Neural progenitor cell (in vitro differentiated cells): Measurements from ENCODE around the gene LTBP2. TPM values are rescaled to one million over a fixed set of nuclear protein-coding genes. Genes with fewer than 3 reads are reported as not detected.

Source experiments
- DNase-seq: peaks from one replicate; pipeline ENCODE4 v3.0.0-alpha.2; 2016; ENCODE audit warnings: low spot score
- H2AFZ ChIP-seq: fragments of 200-600 bp; sonication (generic); replicated peaks from 2 replicates; pipeline ENCODE4 v1.6.1; 2016; ENCODE audit warnings: antibody characterized with exemption
- H3F3A ChIP-seq: fragments of 200-600 bp; sonication (generic); 2 replicates; pipeline ENCODE4 v1.6.1; 2016; ENCODE audit warnings: antibody characterized with exemption, low read depth
- H3K27ac ChIP-seq: fragments of 200-600 bp; sonication (generic); 2 replicates; pipeline ENCODE4 v1.5.1; 2016; ENCODE audit warnings: mild to moderate bottlenecking
- H3K27me3 ChIP-seq: fragments of 200-600 bp; sonication (generic); 2 replicates; pipeline ENCODE4 v1.6.1; 2016; ENCODE audit warnings: mild to moderate bottlenecking, moderate library complexity
- H3K36me3 ChIP-seq: fragments of 200-600 bp; sonication (generic); 2 replicates; pipeline ENCODE4 v1.5.1; 2016
- H3K4me1 ChIP-seq: fragments of 200-600 bp; sonication (generic); 2 replicates; pipeline ENCODE4 v1.6.1; 2016; ENCODE audit warnings: mixed run types
- H3K4me2 ChIP-seq: fragments of 200-600 bp; sonication (generic); 2 replicates; pipeline ENCODE4 v1.6.1; 2016
- H3K4me3 ChIP-seq: fragments of 200-600 bp; sonication (generic); 2 replicates; pipeline ENCODE4 v1.5.1; 2016
- H3K79me2 ChIP-seq: fragments of 200-600 bp; sonication (generic); 2 replicates; pipeline ENCODE4 v1.6.1; 2016; ENCODE audit warnings: low read depth
- H3K9ac ChIP-seq: fragments of 200-600 bp; sonication (generic); 2 replicates; pipeline ENCODE4 v1.6.1; 2016
- H3K9me3 ChIP-seq: fragments of 200-600 bp; sonication (generic); 2 replicates; pipeline ENCODE4 v1.5.1; 2016; ENCODE audit warnings: low read depth
- H4K20me1 ChIP-seq: fragments of 200-600 bp; sonication (generic); 2 replicates; pipeline ENCODE4 v1.6.1; 2016; ENCODE audit warnings: low read depth
- H3K27ac Mint-ChIP-seq: 3 replicates; pipeline ENCODE4 v1.8.0; 2021; ENCODE audit warnings: mixed read lengths
- H3K27me3 Mint-ChIP-seq: 2 replicates; pipeline ENCODE4 v1.8.0; 2022; ENCODE audit warnings: low read depth, mild to moderate bottlenecking, inconsistent platforms, moderate library complexity, mixed read lengths; ENCODE audit not compliant: insufficient read depth
- H3K36me3 Mint-ChIP-seq: 3 replicates; pipeline ENCODE4 v1.8.0; 2021; ENCODE audit warnings: mixed read lengths
- H3K4me1 Mint-ChIP-seq: 3 replicates; pipeline ENCODE4 v1.8.0; 2021; ENCODE audit warnings: mixed read lengths
- H3K4me3 Mint-ChIP-seq: 3 replicates; pipeline ENCODE4 v1.8.0; 2021; ENCODE audit warnings: mild to moderate bottlenecking, moderate library complexity, mixed read lengths
- H3K9me3 Mint-ChIP-seq: 3 replicates; pipeline ENCODE4 v1.8.0; 2020; ENCODE audit warnings: mixed read lengths
- EZH2 ChIP-seq: fragments of 200-600 bp; sonication (generic); IDR thresholded peaks from 2 replicates; pipeline ENCODE4 v1.6.1; 2017; ENCODE audit warnings: antibody characterized with exemption, mild to moderate bottlenecking, moderate library complexity
- EZH2phosphoT487 ChIP-seq: fragments of 200-600 bp; sonication (generic); IDR thresholded peaks from 2 replicates; pipeline ENCODE4 v1.6.1; 2017; ENCODE audit warnings: antibody characterized with exemption
- total RNA-seq: library from RNA; depleted of rRNA; stranded (reverse); fragments of >200 nt; gene quantifications from 2 replicates; pipeline ENCODE4 v1.2.3, GENCODE V29; 2015; ENCODE audit warnings: low replicate concordance
- TF ChIP-seq, protein P1 (sequence below): fragments of 200-600 bp; sonication (generic); IDR thresholded peaks from 2 replicates; pipeline ENCODE4 v1.5.1; 2017; ENCODE audit warnings: antibody characterized with exemption, mild to moderate bottlenecking

The LTBP2 gene
- total RNA-seq, 1 donor from 2014 or later = 0.43 TPM

DNA sequence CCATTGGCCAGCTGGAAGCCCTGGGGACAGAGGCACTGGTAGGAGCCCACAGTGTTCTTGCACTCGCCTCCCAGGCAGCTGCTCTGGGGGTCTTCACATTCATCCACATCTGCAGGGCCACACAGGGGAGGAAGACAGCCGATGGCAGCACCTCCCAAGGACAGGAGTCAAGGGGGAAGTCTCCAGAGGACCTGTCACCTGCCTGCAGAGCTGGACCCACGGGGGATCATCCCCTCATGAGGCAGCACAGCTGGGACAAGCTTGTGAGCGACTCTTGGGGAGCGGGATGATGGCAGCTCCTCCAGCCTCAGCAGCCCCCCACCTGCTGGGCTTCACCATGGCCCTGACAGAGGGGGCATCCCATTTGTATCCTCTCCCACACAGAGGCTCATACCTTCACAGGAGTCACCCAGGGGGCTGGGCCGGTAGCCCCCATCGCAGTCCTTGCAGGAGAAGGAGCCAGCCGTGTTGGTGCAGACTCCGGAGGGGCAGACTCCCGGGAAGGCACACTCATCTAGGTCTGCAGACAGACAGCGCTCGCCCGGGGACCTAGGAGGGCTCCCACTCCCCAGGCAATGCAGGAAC lies 103.1 kb downstream of the LTBP2 start:
- DNase-seq = no peak
- Histone ChIP-seq H3K79me2 (no peaks in the 10 kb centered on the region), H3K4me3 (no peak overlapping the region), H3K27ac (no peak overlapping the region), H3F3A (no peaks in the 10 kb centered on the region), H3K9ac (no peak overlapping the region), H3K36me3 (no peaks in the 10 kb centered on the region), H2AFZ (no peak overlapping the region), H3K4me2 (peak overlapping the region; percentile 45), H3K27me3 (no peaks in the 10 kb centered on the region), H3K4me1 (peaks cover 16% of the 10 kb centered on the region), H4K20me1 (no peaks in the 10 kb centered on the region), H3K9me3 (no peaks in the 10 kb centered on the region)
- Mint-ChIP-seq H3K27me3 (peaks cover 10% of the 10 kb centered on the region), H3K4me3 (no peak overlapping the region), H3K36me3 (no peaks in the 10 kb centered on the region), H3K9me3 (no peaks in the 10 kb centered on the region), H3K4me1 (peaks cover 42% of the 10 kb centered on the region), H3K27ac (no peak overlapping the region)
- TF ChIP-seq, protein P1, sequence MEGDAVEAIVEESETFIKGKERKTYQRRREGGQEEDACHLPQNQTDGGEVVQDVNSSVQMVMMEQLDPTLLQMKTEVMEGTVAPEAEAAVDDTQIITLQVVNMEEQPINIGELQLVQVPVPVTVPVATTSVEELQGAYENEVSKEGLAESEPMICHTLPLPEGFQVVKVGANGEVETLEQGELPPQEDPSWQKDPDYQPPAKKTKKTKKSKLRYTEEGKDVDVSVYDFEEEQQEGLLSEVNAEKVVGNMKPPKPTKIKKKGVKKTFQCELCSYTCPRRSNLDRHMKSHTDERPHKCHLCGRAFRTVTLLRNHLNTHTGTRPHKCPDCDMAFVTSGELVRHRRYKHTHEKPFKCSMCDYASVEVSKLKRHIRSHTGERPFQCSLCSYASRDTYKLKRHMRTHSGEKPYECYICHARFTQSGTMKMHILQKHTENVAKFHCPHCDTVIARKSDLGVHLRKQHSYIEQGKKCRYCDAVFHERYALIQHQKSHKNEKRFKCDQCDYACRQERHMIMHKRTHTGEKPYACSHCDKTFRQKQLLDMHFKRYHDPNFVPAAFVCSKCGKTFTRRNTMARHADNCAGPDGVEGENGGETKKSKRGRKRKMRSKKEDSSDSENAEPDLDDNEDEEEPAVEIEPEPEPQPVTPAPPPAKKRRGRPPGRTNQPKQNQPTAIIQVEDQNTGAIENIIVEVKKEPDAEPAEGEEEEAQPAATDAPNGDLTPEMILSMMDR = no peak
- TF ChIP-seq EZH2 (no peak), EZH2phosphoT487 (no peak)

DNA sequence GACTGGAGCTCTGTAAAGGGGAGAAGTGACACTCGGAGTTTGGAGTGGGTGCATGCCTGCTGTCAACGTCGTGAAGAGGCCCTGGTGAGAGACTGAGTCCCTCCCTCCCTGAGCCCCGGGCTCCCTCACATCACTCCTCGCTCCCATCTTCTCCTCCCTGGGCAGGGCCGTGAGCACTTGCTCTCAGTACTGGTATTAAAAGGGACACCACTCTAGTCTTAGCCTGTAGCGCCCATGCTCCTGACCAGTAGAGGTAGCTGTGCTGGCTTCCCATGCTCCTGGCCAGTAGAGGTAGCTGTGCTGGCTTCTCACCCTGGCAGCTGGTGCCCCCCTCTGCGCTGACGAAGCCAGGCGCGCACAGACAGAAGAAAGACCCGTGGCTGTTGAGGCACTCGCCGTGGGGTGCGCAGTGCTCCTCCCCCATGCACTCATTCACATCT lies 103.7 kb downstream of the LTBP2 start:
- H3K79me2 ChIP-seq = no peaks in the 10 kb centered on the region
- no peak overlapping the region for H3K27ac Mint-ChIP-seq
- no peak overlapping the region for H3K4me3 Mint-ChIP-seq
- H3F3A ChIP-seq = no peaks in the 10 kb centered on the region
- no peaks in the 10 kb centered on the region for H4K20me1 ChIP-seq
- peak; percentile 77 for DNase-seq
- H2AFZ ChIP-seq = no peak overlapping the region
- TF ChIP-seq EZH2phosphoT487 = no peak
- TF ChIP-seq, protein P1 = peak; percentile 69
- no peaks in the 10 kb centered on the region for H3K36me3 Mint-ChIP-seq
- no peaks in the 10 kb centered on the region for H3K9me3 Mint-ChIP-seq
- H3K4me2 ChIP-seq = peak overlapping the region; percentile 45
- H3K27me3 Mint-ChIP-seq = peaks cover 10% of the 10 kb centered on the region
- H3K4me3 ChIP-seq = no peak overlapping the region
- no peaks in the 10 kb centered on the region for H3K27me3 ChIP-seq
- no peaks in the 10 kb centered on the region for H3K36me3 ChIP-seq
- no peak overlapping the region for H3K27ac ChIP-seq
- H3K9me3 ChIP-seq = no peaks in the 10 kb centered on the region
- H3K4me1 ChIP-seq = peaks cover 16% of the 10 kb centered on the region
- no peak overlapping the region for H3K9ac ChIP-seq
- peaks cover 40% of the 10 kb centered on the region for H3K4me1 Mint-ChIP-seq

DNA sequence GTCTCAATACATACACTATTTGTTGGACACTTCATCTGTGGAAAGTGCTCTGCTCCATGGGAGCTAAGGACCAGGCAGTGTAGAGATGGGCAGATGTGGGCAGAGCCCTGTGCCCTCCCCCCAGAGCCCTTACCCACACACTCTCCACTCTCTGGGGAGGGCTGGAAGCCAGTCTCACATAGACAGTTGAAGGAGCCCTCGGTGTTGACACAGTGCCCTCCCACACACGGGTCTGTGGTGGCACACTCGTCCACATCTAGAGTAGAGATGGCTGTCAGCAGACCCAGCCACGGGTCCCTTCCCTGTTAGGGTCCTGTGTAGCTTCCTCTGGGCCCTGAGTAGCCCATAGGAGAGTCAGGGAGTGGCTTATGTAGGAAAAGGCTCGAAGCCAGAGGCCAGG lies 104.2 kb downstream of the LTBP2 start:
- H3K27ac Mint-ChIP-seq = peak overlapping the region; percentile 34
- no peaks in the 10 kb centered on the region for H3K79me2 ChIP-seq
- H3K4me3 Mint-ChIP-seq = no peak overlapping the region
- H3K27me3 ChIP-seq = no peaks in the 10 kb centered on the region
- no peaks in the 10 kb centered on the region for H3K36me3 ChIP-seq
- no peaks in the 10 kb centered on the region for H3K9me3 Mint-ChIP-seq
- no peaks in the 10 kb centered on the region for H4K20me1 ChIP-seq
- H3K4me3 ChIP-seq = no peak overlapping the region
- peaks cover 10% of the 10 kb centered on the region for H3K27me3 Mint-ChIP-seq
- H3K27ac ChIP-seq = no peak overlapping the region
- H3F3A ChIP-seq = no peaks in the 10 kb centered on the region
- TF ChIP-seq EZH2phosphoT487 = no peak
- no peak for TF ChIP-seq EZH2
- TF ChIP-seq, protein P1 = no peak
- H3K9me3 ChIP-seq = no peaks in the 10 kb centered on the region
- H3K36me3 Mint-ChIP-seq = no peaks in the 10 kb centered on the region
- H2AFZ ChIP-seq = no peak overlapping the region
- no peak for DNase-seq
- H3K4me1 ChIP-seq = peaks cover 16% of the 10 kb centered on the region
- H3K9ac ChIP-seq = no peak overlapping the region
- no peak overlapping the region for H3K4me2 ChIP-seq
- peaks cover 38% of the 10 kb centered on the region for H3K4me1 Mint-ChIP-seq
